GM12878 (cell line): Measurements from ENCODE around the gene GRIN2A.

ENCODE experiments used
- CREB1 ChIP-seq: IDR thresholded peaks from 2 replicates; pipeline ENCODE4 v1.6.1; 2012; ENCODE audit warnings: low read depth, mild to moderate bottlenecking, inconsistent platforms
- EZH2 ChIP-seq: IDR thresholded peaks from 2 replicates; pipeline ENCODE4 v1.6.1; 2012; ENCODE audit warnings: low read depth, mild to moderate bottlenecking, control low read depth, inconsistent platforms, low read length, borderline replicate concordance; ENCODE audit not compliant: control insufficient read depth
- GABPA ChIP-seq: IDR thresholded peaks from 2 replicates; pipeline ENCODE4 v1.6.1; 2014; ENCODE audit warnings: antibody characterized with exemption, low read depth, mild to moderate bottlenecking, inconsistent platforms
- MYC ChIP-seq: IDR thresholded peaks from 2 replicates; pipeline ENCODE4 v1.6.1; 2011; ENCODE audit warnings: mild to moderate bottlenecking, low read length, moderate library complexity, inconsistent platforms; ENCODE audit not compliant: insufficient read depth, insufficient replicate concordance, insufficient read length, severe bottlenecking
- TCF12 ChIP-seq: IDR thresholded peaks from 2 replicates; pipeline ENCODE4 v1.6.1; 2011; ENCODE audit warnings: low read depth, mild to moderate bottlenecking, low read length
- TF ChIP-seq, protein P1 (sequence below), 3 experiments: IDR thresholded peaks in 2 of 3; conservative IDR thresholded peaks in 1 of 3; 2 replicates each; pipeline ENCODE4 v1.5.1; 2011; ENCODE audit warnings: low read depth in 3 of 3, low read length in 3 of 3, mild to moderate bottlenecking in 3 of 3, control low read depth in 2 of 3, moderate library complexity in 2 of 3, inconsistent platforms in 1 of 3, mixed read lengths in 1 of 3; ENCODE audit not compliant: control insufficient read depth in 2 of 3, insufficient read depth in 1 of 3; ENCODE audit errors: extremely low read depth in 1 of 3
- TF ChIP-seq, protein P2 (sequence below): fragments of 450-650 bp; IDR thresholded peaks from 2 replicates; pipeline ENCODE4 v1.6.1; 2017; ENCODE audit warnings: mild to moderate bottlenecking
- TF ChIP-seq, protein P3 (sequence below): fragments of 450-650 bp; IDR thresholded peaks from 2 replicates; pipeline ENCODE4 v1.6.1; 2016; ENCODE audit warnings: mild to moderate bottlenecking, moderate library complexity, borderline replicate concordance

DNA sequence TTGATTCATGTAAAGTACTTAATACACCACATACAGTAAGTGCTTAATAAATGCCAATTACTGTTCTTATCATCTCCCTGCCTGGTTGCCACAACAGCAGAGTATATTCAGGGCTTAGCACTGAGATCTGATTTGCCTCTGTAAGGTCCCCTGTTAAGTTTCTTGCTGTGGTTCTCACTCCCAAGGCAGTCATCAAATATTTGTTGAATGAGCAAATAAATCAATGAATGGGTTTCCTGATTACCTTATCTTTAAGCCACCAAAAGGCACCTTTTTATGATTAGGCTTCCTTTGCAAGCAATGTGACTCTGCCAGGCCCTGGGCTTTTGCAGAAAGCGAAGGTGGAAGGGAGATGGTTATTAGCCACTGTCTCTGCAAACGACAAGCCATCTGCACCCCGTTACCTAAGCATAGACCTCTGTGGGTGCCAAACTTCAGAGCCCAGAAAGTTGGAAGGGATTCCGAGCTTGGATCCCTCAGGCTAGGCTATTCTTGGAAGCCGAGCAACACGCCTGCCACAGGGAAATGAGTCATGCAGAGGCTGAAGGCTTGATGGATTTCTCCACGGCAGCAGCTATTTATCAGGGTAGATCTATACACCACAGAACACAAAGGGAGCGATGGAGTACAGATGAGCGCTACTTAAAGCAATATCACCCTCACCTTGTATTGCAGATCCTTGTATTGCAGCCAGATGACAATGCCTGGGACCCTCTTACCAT is 102.0 kb downstream of the GRIN2A start:
- TF ChIP-seq, protein P1, sequence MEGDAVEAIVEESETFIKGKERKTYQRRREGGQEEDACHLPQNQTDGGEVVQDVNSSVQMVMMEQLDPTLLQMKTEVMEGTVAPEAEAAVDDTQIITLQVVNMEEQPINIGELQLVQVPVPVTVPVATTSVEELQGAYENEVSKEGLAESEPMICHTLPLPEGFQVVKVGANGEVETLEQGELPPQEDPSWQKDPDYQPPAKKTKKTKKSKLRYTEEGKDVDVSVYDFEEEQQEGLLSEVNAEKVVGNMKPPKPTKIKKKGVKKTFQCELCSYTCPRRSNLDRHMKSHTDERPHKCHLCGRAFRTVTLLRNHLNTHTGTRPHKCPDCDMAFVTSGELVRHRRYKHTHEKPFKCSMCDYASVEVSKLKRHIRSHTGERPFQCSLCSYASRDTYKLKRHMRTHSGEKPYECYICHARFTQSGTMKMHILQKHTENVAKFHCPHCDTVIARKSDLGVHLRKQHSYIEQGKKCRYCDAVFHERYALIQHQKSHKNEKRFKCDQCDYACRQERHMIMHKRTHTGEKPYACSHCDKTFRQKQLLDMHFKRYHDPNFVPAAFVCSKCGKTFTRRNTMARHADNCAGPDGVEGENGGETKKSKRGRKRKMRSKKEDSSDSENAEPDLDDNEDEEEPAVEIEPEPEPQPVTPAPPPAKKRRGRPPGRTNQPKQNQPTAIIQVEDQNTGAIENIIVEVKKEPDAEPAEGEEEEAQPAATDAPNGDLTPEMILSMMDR (IDR thresholded peaks at IDR 0.05 in 2 of 3, conservative IDR thresholded peaks at IDR 0.05 in 1 of 3; ENCODE audit: control insufficient read depth in 2 of 3, extremely low read depth in 1 of 3, insufficient read depth in 1 of 3, low read depth in 3 of 3, low read length in 3 of 3): no peak
- TF ChIP-seq CREB1 (no peak), GABPA (no peak), MYC (no peak), TCF12 (no peak), EZH2 (no peak)
- TF ChIP-seq, protein P2, sequence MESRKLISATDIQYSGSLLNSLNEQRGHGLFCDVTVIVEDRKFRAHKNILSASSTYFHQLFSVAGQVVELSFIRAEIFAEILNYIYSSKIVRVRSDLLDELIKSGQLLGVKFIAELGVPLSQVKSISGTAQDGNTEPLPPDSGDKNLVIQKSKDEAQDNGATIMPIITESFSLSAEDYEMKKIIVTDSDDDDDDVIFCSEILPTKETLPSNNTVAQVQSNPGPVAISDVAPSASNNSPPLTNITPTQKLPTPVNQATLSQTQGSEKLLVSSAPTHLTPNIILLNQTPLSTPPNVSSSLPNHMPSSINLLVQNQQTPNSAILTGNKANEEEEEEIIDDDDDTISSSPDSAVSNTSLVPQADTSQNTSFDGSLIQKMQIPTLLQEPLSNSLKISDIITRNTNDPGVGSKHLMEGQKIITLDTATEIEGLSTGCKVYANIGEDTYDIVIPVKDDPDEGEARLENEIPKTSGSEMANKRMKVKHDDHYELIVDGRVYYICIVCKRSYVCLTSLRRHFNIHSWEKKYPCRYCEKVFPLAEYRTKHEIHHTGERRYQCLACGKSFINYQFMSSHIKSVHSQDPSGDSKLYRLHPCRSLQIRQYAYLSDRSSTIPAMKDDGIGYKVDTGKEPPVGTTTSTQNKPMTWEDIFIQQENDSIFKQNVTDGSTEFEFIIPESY: no peak
- TF ChIP-seq, protein P3, sequence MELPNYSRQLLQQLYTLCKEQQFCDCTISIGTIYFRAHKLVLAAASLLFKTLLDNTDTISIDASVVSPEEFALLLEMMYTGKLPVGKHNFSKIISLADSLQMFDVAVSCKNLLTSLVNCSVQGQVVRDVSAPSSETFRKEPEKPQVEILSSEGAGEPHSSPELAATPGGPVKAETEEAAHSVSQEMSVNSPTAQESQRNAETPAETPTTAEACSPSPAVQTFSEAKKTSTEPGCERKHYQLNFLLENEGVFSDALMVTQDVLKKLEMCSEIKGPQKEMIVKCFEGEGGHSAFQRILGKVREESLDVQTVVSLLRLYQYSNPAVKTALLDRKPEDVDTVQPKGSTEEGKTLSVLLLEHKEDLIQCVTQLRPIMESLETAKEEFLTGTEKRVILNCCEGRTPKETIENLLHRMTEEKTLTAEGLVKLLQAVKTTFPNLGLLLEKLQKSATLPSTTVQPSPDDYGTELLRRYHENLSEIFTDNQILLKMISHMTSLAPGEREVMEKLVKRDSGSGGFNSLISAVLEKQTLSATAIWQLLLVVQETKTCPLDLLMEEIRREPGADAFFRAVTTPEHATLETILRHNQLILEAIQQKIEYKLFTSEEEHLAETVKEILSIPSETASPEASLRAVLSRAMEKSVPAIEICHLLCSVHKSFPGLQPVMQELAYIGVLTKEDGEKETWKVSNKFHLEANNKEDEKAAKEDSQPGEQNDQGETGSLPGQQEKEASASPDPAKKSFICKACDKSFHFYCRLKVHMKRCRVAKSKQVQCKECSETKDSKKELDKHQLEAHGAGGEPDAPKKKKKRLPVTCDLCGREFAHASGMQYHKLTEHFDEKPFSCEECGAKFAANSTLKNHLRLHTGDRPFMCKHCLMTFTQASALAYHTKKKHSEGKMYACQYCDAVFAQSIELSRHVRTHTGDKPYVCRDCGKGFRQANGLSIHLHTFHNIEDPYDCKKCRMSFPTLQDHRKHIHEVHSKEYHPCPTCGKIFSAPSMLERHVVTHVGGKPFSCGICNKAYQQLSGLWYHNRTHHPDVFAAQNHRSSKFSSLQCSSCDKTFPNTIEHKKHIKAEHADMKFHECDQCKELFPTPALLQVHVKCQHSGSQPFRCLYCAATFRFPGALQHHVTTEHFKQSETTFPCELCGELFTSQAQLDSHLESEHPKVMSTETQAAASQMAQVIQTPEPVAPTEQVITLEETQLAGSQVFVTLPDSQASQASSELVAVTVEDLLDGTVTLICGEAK: no peak
